Measurements from ENCODE around the gene STYXL1.

The STYXL1 gene

GRCh38 chr7:75987805-75988567 is 59.8 kb downstream of the STYXL1 start:
- DNase-seq (ENCODE audit: low spot score) = no peak
- Mint-ChIP-seq H3K4me3 (no peak overlapping the region), H3K36me3 (ENCODE audit: low read depth) (peaks cover 3% of the 10 kb centered on the region), H3K4me1 (ENCODE audit: low read depth) (peaks cover 5% of the 10 kb centered on the region), H3K9me3 (no peaks in the 10 kb centered on the region), H3K27ac (no peak overlapping the region), H3K27me3 (ENCODE audit: low read depth) (no peaks in the 10 kb centered on the region)

GRCh38 chr7:75987026-75987804 is 60.6 kb downstream of the STYXL1 start:
- Mint-ChIP-seq H3K27ac (peak overlapping the region; percentile 63), H3K36me3 (ENCODE audit: low read depth) (peaks cover 3% of the 10 kb centered on the region), H3K27me3 (ENCODE audit: low read depth) (no peaks in the 10 kb centered on the region), H3K4me3 (no peak overlapping the region), H3K4me1 (ENCODE audit: low read depth) (peaks cover 5% of the 10 kb centered on the region), H3K9me3 (no peaks in the 10 kb centered on the region)
- no peak for DNase-seq (ENCODE audit: low spot score)

- Mint-ChIP-seq H3K9me3 (no peaks in the 10 kb centered on the region), H3K4me1 (ENCODE audit: low read depth) (peaks cover 5% of the 10 kb centered on the region), H3K4me3 (no peak overlapping the region), H3K27ac (no peak overlapping the region), H3K36me3 (ENCODE audit: low read depth) (peaks cover 3% of the 10 kb centered on the region), H3K27me3 (ENCODE audit: low read depth) (no peaks in the 10 kb centered on the region)
- DNase-seq (ENCODE audit: low spot score) = no peak
These were observed 61.5 kb downstream of the STYXL1 start for GRCh38 chr7:75986147-75986781.

GRCh38 chr7:75985518-75986146 is 62.2 kb downstream of the STYXL1 start:
- Mint-ChIP-seq H3K36me3 (ENCODE audit: low read depth) (peaks cover 3% of the 10 kb centered on the region), H3K9me3 (no peaks in the 10 kb centered on the region), H3K27ac (no peak overlapping the region)

GRCh38 chr7:75985009-75985517 is 62.7 kb downstream of the STYXL1 start:
- H3K27ac Mint-ChIP-seq = no peak overlapping the region
- no peak for DNase-seq (ENCODE audit: low spot score)
- H3K27me3 Mint-ChIP-seq (ENCODE audit: low read depth) = no peaks in the 10 kb centered on the region
- H3K4me3 Mint-ChIP-seq = no peak overlapping the region
- H3K36me3 Mint-ChIP-seq (ENCODE audit: low read depth) = peaks cover 6% of the 10 kb centered on the region
- no peaks in the 10 kb centered on the region for H3K9me3 Mint-ChIP-seq
- peaks cover 2% of the 10 kb centered on the region for H3K4me1 Mint-ChIP-seq (ENCODE audit: low read depth)

More at GRCh38 chr7:75985518-75986146, 62.2 kb downstream of the STYXL1 start:
- Mint-ChIP-seq H3K4me1 (ENCODE audit: low read depth) (peaks cover 5% of the 10 kb centered on the region), H3K4me3 (no peak overlapping the region), H3K27me3 (ENCODE audit: low read depth) (no peaks in the 10 kb centered on the region)
- no peak for DNase-seq (ENCODE audit: low spot score)

GRCh38 chr7:75984130-75985008 is 63.4 kb downstream of the STYXL1 start:
- no peak overlapping the region for H3K27ac Mint-ChIP-seq
- DNase-seq (ENCODE audit: low spot score) = no peak

GRCh38 chr7:75983471-75984129 is 64.2 kb downstream of the STYXL1 start:
- no peaks in the 10 kb centered on the region for H3K27me3 Mint-ChIP-seq (ENCODE audit: low read depth)
- H3K9me3 Mint-ChIP-seq = no peaks in the 10 kb centered on the region
- H3K36me3 Mint-ChIP-seq (ENCODE audit: low read depth) = peaks cover 9% of the 10 kb centered on the region
- no peak overlapping the region for H3K4me3 Mint-ChIP-seq
- no peaks in the 10 kb centered on the region for H3K4me1 Mint-ChIP-seq (ENCODE audit: low read depth)
- H3K27ac Mint-ChIP-seq = no peak overlapping the region
- no peak for DNase-seq (ENCODE audit: low spot score)

More at GRCh38 chr7:75984130-75985008, 63.4 kb downstream of the STYXL1 start:
- H3K36me3 Mint-ChIP-seq (ENCODE audit: low read depth) = peaks cover 9% of the 10 kb centered on the region
- H3K27me3 Mint-ChIP-seq (ENCODE audit: low read depth) = no peaks in the 10 kb centered on the region
- no peaks in the 10 kb centered on the region for H3K4me1 Mint-ChIP-seq (ENCODE audit: low read depth)
- H3K4me3 Mint-ChIP-seq = no peak overlapping the region
- no peaks in the 10 kb centered on the region for H3K9me3 Mint-ChIP-seq

GRCh38 chr7:75982306-75983064 is 65.3 kb downstream of the STYXL1 start:
- H3K4me1 Mint-ChIP-seq (ENCODE audit: low read depth) = no peaks in the 10 kb centered on the region
- H3K27me3 Mint-ChIP-seq (ENCODE audit: low read depth) = no peaks in the 10 kb centered on the region
- DNase-seq (ENCODE audit: low spot score) = no peak
- peaks cover 9% of the 10 kb centered on the region for H3K36me3 Mint-ChIP-seq (ENCODE audit: low read depth)
- no peak overlapping the region for H3K4me3 Mint-ChIP-seq
- H3K9me3 Mint-ChIP-seq = no peaks in the 10 kb centered on the region
- H3K27ac Mint-ChIP-seq = no peak overlapping the region

- Mint-ChIP-seq H3K4me3 (no peak overlapping the region), H3K27ac (no peak overlapping the region)
These were observed 66.1 kb downstream of the STYXL1 start for GRCh38 chr7:75981453-75982305.

GRCh38 chr7:75981203-75981452 is 66.7 kb downstream of the STYXL1 start:
- Mint-ChIP-seq H3K4me3 (no peak overlapping the region), H3K27me3 (ENCODE audit: low read depth) (no peaks in the 10 kb centered on the region), H3K27ac (no peak overlapping the region), H3K4me1 (ENCODE audit: low read depth) (no peaks in the 10 kb centered on the region), H3K9me3 (no peaks in the 10 kb centered on the region), H3K36me3 (ENCODE audit: low read depth) (peaks cover 6% of the 10 kb centered on the region)
- no peak for DNase-seq (ENCODE audit: low spot score)

More at GRCh38 chr7:75981453-75982305, 66.1 kb downstream of the STYXL1 start:
- Mint-ChIP-seq H3K4me1 (ENCODE audit: low read depth) (no peaks in the 10 kb centered on the region), H3K36me3 (ENCODE audit: low read depth) (peaks cover 7% of the 10 kb centered on the region), H3K9me3 (no peaks in the 10 kb centered on the region), H3K27me3 (ENCODE audit: low read depth) (no peaks in the 10 kb centered on the region)
- DNase-seq (ENCODE audit: low spot score) = no peak

GRCh38 chr7:75980430-75981202 is 67.2 kb downstream of the STYXL1 start:
- Mint-ChIP-seq H3K4me3 (no peak overlapping the region), H3K36me3 (ENCODE audit: low read depth) (peaks cover 6% of the 10 kb centered on the region), H3K27me3 (ENCODE audit: low read depth) (no peaks in the 10 kb centered on the region), H3K4me1 (ENCODE audit: low read depth) (no peaks in the 10 kb centered on the region), H3K27ac (no peak overlapping the region), H3K9me3 (no peaks in the 10 kb centered on the region)
- no peak for DNase-seq (ENCODE audit: low spot score)
